Liver (tissue), 3 donors: Measurements from ENCODE around the gene YTHDF2.

Experiments
- FOXA1 ChIP-seq: IDR thresholded peaks from 2 replicates; pipeline ENCODE4 v1.6.1; 2016; ENCODE audit warnings: antibody characterized with exemption
- JUND ChIP-seq, 2 donors: IDR thresholded peaks; 2 replicates each; pipeline ENCODE4 v1.6.1; 2016; ENCODE audit warnings: antibody characterized with exemption in 2 of 2
- SP1 ChIP-seq: IDR thresholded peaks from 2 replicates; pipeline ENCODE4 v1.6.1; 2018; ENCODE audit warnings: antibody characterized with exemption, mild to moderate bottlenecking
- TF ChIP-seq, protein P1 (sequence below): fragments of 150-350 bp; IDR thresholded peaks from 2 replicates; pipeline ENCODE4 v1.5.1; 2017; ENCODE audit warnings: improper control_type of control experiment, low read depth, low read length; ENCODE audit not compliant: missing input control
- donor health status: healthy.
- donor health status: healthy.

DNA sequence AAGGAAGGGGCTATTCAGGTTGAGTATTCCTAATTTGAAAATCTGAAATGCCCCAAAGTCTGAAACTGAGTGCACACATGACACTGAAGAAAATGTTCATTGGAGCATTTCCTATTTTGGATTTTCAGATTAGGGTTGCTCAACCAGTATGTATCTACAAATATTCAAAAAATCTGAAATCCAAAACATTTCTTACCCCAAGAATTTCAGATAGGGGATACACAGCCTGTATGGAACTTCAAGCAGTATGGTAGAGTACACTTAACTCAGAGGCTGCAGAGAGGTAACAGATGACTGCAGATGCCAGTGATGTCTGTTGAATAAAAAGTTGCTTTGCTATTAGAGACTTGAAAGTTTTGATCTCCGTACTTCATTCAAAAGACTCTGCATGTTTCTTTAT, 19.0 kb downstream of the YTHDF2 start:
- TF ChIP-seq FOXA1: no peak
- no peak for TF ChIP-seq JUND (IDR thresholded peaks at IDR 0.05)
- TF ChIP-seq, protein P1, sequence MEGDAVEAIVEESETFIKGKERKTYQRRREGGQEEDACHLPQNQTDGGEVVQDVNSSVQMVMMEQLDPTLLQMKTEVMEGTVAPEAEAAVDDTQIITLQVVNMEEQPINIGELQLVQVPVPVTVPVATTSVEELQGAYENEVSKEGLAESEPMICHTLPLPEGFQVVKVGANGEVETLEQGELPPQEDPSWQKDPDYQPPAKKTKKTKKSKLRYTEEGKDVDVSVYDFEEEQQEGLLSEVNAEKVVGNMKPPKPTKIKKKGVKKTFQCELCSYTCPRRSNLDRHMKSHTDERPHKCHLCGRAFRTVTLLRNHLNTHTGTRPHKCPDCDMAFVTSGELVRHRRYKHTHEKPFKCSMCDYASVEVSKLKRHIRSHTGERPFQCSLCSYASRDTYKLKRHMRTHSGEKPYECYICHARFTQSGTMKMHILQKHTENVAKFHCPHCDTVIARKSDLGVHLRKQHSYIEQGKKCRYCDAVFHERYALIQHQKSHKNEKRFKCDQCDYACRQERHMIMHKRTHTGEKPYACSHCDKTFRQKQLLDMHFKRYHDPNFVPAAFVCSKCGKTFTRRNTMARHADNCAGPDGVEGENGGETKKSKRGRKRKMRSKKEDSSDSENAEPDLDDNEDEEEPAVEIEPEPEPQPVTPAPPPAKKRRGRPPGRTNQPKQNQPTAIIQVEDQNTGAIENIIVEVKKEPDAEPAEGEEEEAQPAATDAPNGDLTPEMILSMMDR: no peak
- TF ChIP-seq SP1: no peak
